ENCODE data around the gene ZP2. TPM values are rescaled to one million over a fixed set of nuclear protein-coding genes. Genes with fewer than 3 reads are reported as not detected.
"Not testable (repeated sequence)": the region's sequence is repeated elsewhere in the genome, so short reads cannot be mapped to it uniquely, and the experiment has no call there.

ZP2 gene
- total RNA-seq, 1 donor from 2014 or later, result not detected

DNA sequence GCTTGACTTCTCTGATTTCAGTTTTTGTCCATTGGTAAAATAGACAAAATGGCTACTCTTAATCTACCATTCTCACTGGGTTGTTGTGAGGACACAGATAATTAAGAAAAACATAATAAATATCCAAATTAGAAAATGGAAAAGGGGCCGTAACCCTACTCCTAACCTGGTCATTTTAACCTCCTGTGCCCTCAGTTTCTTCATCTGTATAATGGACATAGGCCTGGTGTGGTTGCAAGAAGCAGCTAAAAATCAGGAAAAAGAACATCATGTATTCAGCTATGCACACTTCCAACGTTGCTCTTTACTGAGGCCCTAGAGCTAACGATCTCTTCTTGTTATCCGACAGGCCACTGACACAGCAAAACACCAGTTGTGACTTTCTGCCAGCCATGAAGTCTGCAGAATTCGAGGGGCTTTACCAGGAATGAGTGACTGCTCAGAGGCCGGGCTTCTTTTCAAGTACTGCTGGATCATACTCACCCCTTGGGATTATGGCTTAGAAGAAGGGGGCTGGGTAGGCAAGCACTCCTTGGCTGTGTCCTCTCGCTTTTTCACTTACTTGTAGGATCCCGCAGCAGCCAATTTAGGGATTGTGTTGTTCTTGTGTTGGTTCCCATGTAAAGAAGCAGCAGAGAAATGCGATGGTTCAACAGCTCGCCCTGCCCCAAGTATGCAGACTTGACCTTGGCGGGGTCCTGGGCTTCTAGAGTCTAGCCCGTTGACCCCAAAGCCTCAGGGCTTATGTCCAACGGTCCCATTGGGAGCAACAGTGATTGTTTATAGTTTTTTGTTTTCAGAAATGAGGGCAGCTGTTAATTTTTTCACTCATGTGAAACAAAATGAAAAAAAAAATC is 32.0 kb downstream of the ZP2 start:
- ATAC-seq (ENCODE audit: low read depth) (no peak), DNase-seq (no peak)
- Mint-ChIP-seq H3K4me3 (no peak overlapping the region), H3K9me3 (peaks cover 12% of the 10 kb centered on the region), H3K36me3 (ENCODE audit: low read depth) (peaks cover 76% of the 10 kb centered on the region), H3K27ac (no peak overlapping the region), H3K27me3 (no peaks in the 10 kb centered on the region), H3K4me1 (peaks cover 3% of the 10 kb centered on the region)
- TF ChIP-seq, protein P1, sequence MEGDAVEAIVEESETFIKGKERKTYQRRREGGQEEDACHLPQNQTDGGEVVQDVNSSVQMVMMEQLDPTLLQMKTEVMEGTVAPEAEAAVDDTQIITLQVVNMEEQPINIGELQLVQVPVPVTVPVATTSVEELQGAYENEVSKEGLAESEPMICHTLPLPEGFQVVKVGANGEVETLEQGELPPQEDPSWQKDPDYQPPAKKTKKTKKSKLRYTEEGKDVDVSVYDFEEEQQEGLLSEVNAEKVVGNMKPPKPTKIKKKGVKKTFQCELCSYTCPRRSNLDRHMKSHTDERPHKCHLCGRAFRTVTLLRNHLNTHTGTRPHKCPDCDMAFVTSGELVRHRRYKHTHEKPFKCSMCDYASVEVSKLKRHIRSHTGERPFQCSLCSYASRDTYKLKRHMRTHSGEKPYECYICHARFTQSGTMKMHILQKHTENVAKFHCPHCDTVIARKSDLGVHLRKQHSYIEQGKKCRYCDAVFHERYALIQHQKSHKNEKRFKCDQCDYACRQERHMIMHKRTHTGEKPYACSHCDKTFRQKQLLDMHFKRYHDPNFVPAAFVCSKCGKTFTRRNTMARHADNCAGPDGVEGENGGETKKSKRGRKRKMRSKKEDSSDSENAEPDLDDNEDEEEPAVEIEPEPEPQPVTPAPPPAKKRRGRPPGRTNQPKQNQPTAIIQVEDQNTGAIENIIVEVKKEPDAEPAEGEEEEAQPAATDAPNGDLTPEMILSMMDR (IDR thresholded peaks at IDR 0.05), result no peak
- intact Hi-C loops (cut with micrococcal nuclease), result no loop called here
- POLR2A ChIA-PET, result no interaction called here
- CTCF ChIA-PET, result no interaction called here

DNA sequence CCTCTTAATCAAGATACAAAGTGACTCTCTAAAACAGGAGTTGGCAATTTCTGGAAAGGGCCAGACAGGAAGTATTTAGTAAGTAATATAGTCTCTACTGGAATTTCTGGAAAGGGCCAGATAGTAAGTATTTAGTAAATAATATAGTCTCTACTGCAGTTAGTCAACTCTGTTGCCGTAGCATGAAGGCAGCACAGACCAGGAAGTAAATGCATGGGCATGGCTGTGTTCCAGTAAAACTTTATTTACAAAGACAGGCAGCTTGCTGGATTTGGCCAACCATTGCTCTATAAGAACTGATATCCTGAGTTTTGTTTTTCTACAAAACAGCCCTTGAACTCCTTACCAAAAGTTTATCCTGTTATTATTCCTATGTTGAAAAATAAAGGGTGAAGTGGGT is 36.0 kb downstream of the ZP2 start:
- ChIA-PET CTCF (no interaction called here), POLR2A (no interaction called here)
- Mint-ChIP-seq H3K27ac (no peak overlapping the region), H3K4me1 (no peaks in the 10 kb centered on the region), H3K4me3 (no peak overlapping the region), H3K36me3 (ENCODE audit: low read depth) (peaks cover 78% of the 10 kb centered on the region), H3K27me3 (no peaks in the 10 kb centered on the region), H3K9me3 (peaks cover 2% of the 10 kb centered on the region)
- TF ChIP-seq, protein P1 (IDR thresholded peaks at IDR 0.05), result no peak
- intact Hi-C loops (cut with micrococcal nuclease), result no loop called here
- ATAC-seq (ENCODE audit: low read depth), result no peak
- no peak for DNase-seq

DNA sequence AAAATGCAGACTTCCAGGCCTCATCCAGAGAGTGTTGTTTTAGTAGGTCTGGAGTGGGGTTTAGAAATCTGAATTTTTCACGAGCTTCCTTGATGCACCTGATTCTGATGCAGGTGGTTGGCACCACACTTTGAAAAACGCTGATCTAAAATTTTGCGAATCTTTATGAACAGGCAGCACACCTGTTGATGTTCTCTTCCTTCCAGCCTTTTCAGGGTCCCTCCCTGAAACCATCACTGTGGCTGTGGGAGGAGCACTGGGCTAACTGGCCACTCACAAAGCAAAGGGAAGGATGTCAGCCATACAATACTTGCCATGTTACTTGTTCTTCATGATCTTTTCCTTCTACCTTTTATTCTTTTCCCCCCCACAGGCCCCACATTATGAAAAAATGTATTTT is 38.7 kb downstream of the ZP2 start:
- Mint-ChIP-seq H3K4me1 (no peaks in the 10 kb centered on the region), H3K27ac (no peak overlapping the region), H3K9me3 (no peaks in the 10 kb centered on the region), H3K4me3 (no peak overlapping the region), H3K36me3 (ENCODE audit: low read depth) (peaks cover 58% of the 10 kb centered on the region), H3K27me3 (no peaks in the 10 kb centered on the region)
- TF ChIP-seq, protein P1 (IDR thresholded peaks at IDR 0.05), result no peak
- ATAC-seq (ENCODE audit: low read depth) (no peak), DNase-seq (no peak)
- intact Hi-C loops (cut with micrococcal nuclease), result no loop called here
- POLR2A ChIA-PET, result no interaction called here
- CTCF ChIA-PET, result no interaction called here

DNA sequence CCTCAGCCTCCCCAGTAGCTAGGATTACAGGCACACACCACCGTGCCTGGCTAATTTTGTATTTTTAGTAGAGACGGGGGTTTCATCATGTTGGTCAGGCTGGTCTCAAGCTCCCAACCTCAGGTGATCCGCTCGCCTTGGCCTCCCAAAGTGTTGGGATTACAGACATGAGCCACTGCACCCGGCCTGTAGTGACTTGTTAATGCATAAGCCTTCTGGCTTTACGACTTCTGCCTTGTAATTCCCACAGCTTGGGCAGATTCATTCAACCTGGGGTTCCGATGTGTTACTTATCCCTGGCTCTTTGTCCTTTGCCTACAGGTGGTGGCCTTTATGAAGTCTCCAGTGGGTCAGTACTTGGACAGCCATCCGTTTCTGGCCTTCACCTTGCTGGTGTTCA is 41.3 kb downstream of the ZP2 start:
- H3K27me3 Mint-ChIP-seq; H3K4me1 Mint-ChIP-seq; DNase-seq; H3K4me3 Mint-ChIP-seq; H3K27ac Mint-ChIP-seq; intact Hi-C loops (cut with micrococcal nuclease); ATAC-seq (ENCODE audit: low read depth); CTCF ChIA-PET; H3K9me3 Mint-ChIP-seq; POLR2A ChIA-PET: not testable (repeated sequence)
- peaks cover 60% of the 10 kb centered on the region for H3K36me3 Mint-ChIP-seq (ENCODE audit: low read depth)

DNA sequence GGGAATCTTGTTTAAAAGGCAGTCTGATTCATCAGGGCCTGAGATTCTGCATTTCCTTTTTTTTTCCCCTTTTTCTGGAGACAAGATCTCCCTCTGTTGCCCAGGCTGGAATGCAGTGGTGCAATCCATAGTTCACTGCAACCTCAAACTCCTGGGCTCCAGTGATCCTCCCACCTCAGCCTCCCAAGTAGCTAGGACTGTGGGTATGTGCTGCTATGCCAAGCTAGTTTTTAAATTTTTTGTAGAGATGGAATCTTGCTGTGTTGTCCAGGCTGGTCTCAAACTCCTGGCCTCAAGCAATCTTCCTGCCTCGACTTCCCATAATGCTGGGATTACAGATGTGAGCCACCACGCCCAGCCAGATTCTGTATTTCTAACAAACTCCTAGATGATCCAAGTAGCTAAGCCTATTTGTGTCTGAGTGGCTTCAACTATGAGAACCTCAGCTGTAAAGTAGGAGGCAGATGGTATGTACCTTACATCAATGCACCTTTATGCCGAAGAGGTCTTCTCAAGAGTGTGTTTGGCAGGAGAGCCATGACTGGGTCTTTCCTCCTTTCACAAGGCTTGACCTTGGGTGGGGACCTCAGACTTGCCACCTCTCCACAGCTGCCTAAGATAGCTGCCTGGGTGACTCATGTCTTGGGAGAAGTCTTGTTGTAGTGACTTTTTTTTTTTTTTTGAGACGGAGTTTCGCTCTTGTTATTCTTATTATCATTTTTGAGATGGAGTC is 42.0 kb downstream of the ZP2 start:
- Mint-ChIP-seq H3K27ac (no peak overlapping the region), H3K36me3 (ENCODE audit: low read depth) (peaks cover 59% of the 10 kb centered on the region)
- TF ChIP-seq, protein P1 (IDR thresholded peaks at IDR 0.05), result no peak

More for the DNA sequence above, 42.0 kb downstream of the ZP2 start:
- ChIA-PET POLR2A (no interaction called here), CTCF (no interaction called here)
- ATAC-seq (ENCODE audit: low read depth) (no peak), DNase-seq (no peak)
- peaks cover 2% of the 10 kb centered on the region for H3K4me1 Mint-ChIP-seq
- no peak overlapping the region for H3K4me3 Mint-ChIP-seq
- H3K9me3 Mint-ChIP-seq, result no peaks in the 10 kb centered on the region
- no peaks in the 10 kb centered on the region for H3K27me3 Mint-ChIP-seq
- intact Hi-C loops (cut with micrococcal nuclease), result no loop called here
